Uterus (tissue), 4 donors: ENCODE data around the gene RFX6. TPM values are rescaled to one million over a fixed set of nuclear protein-coding genes. Genes with fewer than 3 reads are reported as not detected.

Experiments used
- DNase-seq, 2 donors: peaks; one replicate each; pipeline ENCODE4 v3.0.0-alpha.2; 2019 to 2020
- H3K27ac ChIP-seq, 2 donors: fragments of 200-600 bp; sonication (generic); 1 replicate in 1 of 2; 2 replicates in 1 of 2; pipeline ENCODE4 v1.5.1; 2016 to 2018
- H3K27me3 ChIP-seq, 2 donors: fragments of 200-600 bp; sonication (generic); one replicate each; pipeline ENCODE4 v1.5.1; 2018 to 2019; ENCODE audit warnings: control low read depth in 1 of 2
- H3K36me3 ChIP-seq, 2 donors: fragments of 200-600 bp; sonication (generic); one replicate each; pipeline ENCODE4 v1.5.1; 2019; ENCODE audit warnings: control low read depth in 1 of 2
- H3K4me1 ChIP-seq, 2 donors: fragments of 200-600 bp; sonication (generic); one replicate each; pipeline ENCODE4 v1.5.1; 2018 to 2019; ENCODE audit warnings: control low read depth in 1 of 2
- H3K4me3 ChIP-seq, 2 donors: fragments of 200-600 bp; sonication (generic); 1 replicate in 1 of 2; 2 replicates in 1 of 2; pipeline ENCODE4 v1.5.1; 2018 to 2019; ENCODE audit warnings: mild to moderate bottlenecking in 1 of 2
- H3K9me3 ChIP-seq, 2 donors: fragments of 200-600 bp; sonication (generic); one replicate each; pipeline ENCODE4 v1.5.1; 2019; ENCODE audit warnings: control low read depth in 1 of 2
- POLR2A ChIP-seq, 2 donors: fragments of 450-650 bp; IDR thresholded peaks; one replicate each; pipeline ENCODE4 v1.6.1; 2016; ENCODE audit warnings: antibody characterized with exemption in 2 of 2, mild to moderate bottlenecking in 1 of 2, moderate library complexity in 1 of 2
- intact Hi-C: fragments of 100-400 bp; cut with DNase I; formaldehyde crosslinking; loops from one replicate; pipeline ENCODE4 v1.15.1; 2023; ENCODE audit warnings: low total_unique reads
- total RNA-seq, 4 donors: library from RNA; depleted of rRNA in 3 of 4; stranded (reverse); fragments of >200 nt in 3 of 4; gene quantifications; one replicate each; pipeline versions ENCODE4 v1.1.0 to v1.2.4, GENCODE V29; 2014 to 2023
- TF ChIP-seq, protein P1 (sequence below), 4 experiments: fragments of 200-600 bp in 2 of 4; fragments of 450-650 bp in 2 of 4; sonication (generic) in 2 of 4; IDR thresholded peaks; one replicate each; pipeline ENCODE4 v1.5.1; 2016 to 2019; ENCODE audit warnings: antibody characterized with exemption in 4 of 4, mild to moderate bottlenecking in 2 of 4, moderate library complexity in 1 of 4
- donor health status: DM: yes; HTN: yes; CAD: no.

RFX6 gene
- total RNA-seq, 4 donors from 2014 or later: not detected

DNA sequence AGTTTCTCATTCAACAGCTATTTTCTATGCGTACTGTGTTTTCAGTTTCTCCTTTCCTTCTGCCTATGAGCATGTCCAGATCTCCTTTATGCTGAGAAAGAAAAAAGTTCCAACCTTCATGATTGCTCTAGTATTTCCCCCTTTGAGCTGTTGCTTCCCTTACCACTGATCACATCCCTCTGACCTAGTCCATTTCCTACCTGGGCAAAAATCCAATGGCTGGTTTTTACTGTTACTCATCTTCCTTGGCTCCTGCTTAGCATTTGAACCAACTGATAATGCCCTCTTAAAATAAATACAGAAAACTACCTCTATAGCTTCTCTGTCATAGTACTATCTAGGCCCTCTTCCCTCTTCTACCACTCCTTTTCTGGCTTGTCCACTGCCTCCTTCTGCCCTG is 6.0 kb downstream of the RFX6 start:
- no peak overlapping the region for H3K27ac ChIP-seq
- intact Hi-C loops: no loop called here
- H3K4me3 ChIP-seq: no peak overlapping the region
- no peaks in the 10 kb centered on the region for H3K36me3 ChIP-seq
- DNase-seq: no peak
- TF ChIP-seq, protein P1, sequence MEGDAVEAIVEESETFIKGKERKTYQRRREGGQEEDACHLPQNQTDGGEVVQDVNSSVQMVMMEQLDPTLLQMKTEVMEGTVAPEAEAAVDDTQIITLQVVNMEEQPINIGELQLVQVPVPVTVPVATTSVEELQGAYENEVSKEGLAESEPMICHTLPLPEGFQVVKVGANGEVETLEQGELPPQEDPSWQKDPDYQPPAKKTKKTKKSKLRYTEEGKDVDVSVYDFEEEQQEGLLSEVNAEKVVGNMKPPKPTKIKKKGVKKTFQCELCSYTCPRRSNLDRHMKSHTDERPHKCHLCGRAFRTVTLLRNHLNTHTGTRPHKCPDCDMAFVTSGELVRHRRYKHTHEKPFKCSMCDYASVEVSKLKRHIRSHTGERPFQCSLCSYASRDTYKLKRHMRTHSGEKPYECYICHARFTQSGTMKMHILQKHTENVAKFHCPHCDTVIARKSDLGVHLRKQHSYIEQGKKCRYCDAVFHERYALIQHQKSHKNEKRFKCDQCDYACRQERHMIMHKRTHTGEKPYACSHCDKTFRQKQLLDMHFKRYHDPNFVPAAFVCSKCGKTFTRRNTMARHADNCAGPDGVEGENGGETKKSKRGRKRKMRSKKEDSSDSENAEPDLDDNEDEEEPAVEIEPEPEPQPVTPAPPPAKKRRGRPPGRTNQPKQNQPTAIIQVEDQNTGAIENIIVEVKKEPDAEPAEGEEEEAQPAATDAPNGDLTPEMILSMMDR (IDR thresholded peaks at IDR 0.05): no peak
- no peak for TF ChIP-seq POLR2A (IDR thresholded peaks at IDR 0.05)
- no peaks in the 10 kb centered on the region for H3K9me3 ChIP-seq
- peaks cover 0 to 10% of the 10 kb centered on the region in 2 donors for H3K27me3 ChIP-seq
- H3K4me1 ChIP-seq: no peaks in the 10 kb centered on the region

DNA sequence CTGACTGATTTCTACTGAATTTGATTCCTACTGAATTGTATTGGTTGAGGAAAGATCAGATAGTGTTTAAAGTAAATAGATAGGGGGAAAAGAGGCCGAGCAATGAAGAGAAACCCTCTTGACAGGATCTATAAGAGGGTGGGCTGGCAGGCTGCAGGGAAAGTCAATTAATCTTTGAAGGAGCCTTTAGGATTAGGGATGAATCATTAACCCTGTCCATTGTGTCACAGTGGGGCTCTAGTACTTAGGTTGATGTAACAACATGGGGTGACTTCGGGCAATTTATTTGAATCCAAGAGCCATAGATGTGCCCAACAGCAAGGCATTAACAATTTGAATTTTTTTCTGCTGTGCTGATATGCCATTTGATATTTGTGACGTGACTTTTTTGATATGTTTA is 7.5 kb downstream of the RFX6 start:
- Histone ChIP-seq H3K9me3 (no peaks in the 10 kb centered on the region), H3K4me3 (no peak overlapping the region), H3K36me3 (no peaks in the 10 kb centered on the region), H3K4me1 (no peaks in the 10 kb centered on the region), H3K27ac (no peak overlapping the region), H3K27me3 (no peaks in the 10 kb centered on the region)
- intact Hi-C loops: no loop called here
- TF ChIP-seq, protein P1 (IDR thresholded peaks at IDR 0.05): no peak
- TF ChIP-seq POLR2A (IDR thresholded peaks at IDR 0.05): no peak
- no peak for DNase-seq

DNA sequence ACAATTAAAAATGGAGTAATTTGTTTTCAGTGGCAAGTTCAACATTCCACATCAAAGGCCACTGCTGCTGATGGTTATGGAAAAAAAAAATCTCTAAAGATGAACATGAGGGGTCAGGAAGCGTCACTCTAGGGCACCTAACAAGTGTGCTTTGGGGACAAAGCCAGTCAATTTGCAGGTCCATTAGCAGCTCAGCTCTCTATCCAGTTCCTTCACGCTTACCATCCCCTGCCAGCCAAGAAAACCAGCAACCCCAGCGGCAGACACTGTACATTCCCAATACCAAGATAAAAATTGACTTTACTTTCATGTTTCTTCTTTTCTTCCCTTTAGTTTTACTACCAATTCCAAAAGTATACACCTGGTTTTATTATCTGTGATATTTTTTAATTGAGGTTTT is 10.1 kb downstream of the RFX6 start:
- DNase-seq: no peak
- H3K27me3 ChIP-seq: no peaks in the 10 kb centered on the region

DNA sequence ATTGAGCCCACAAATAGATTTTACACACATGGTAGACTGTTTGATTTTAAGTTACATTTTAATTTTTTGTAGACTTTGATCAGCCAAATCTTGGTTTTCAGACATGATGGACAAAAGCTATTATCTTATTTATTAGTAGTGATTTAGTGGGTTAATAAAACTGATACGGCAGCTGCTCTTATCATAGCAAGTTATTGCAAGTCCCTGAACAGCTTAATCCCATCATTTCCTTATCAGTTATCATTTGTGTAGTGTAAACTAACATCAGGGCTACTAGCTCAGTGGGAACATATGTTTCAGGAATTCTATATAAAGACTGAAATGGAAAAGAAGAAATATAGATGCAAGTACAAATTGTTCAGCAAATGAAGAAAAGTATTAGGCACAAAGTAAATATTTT is 10.9 kb downstream of the RFX6 start:
- no peak for TF ChIP-seq POLR2A (IDR thresholded peaks at IDR 0.05)
- TF ChIP-seq, protein P1 (IDR thresholded peaks at IDR 0.05): no peak
- Histone ChIP-seq H3K27ac (no peak overlapping the region), H3K4me1 (no peaks in the 10 kb centered on the region), H3K27me3 (no peaks in the 10 kb centered on the region), H3K36me3 (no peaks in the 10 kb centered on the region), H3K9me3 (no peaks in the 10 kb centered on the region), H3K4me3 (no peak overlapping the region)
- no peak for DNase-seq
- intact Hi-C loops: no loop called here

More for the DNA sequence above, 10.1 kb downstream of the RFX6 start:
- intact Hi-C loops: no loop called here
- no peak overlapping the region for H3K4me3 ChIP-seq
- H3K4me1 ChIP-seq: no peaks in the 10 kb centered on the region
- no peak overlapping the region for H3K27ac ChIP-seq
- no peaks in the 10 kb centered on the region for H3K9me3 ChIP-seq
- no peaks in the 10 kb centered on the region for H3K36me3 ChIP-seq
- no peak for TF ChIP-seq POLR2A (IDR thresholded peaks at IDR 0.05)
- TF ChIP-seq, protein P1 (IDR thresholded peaks at IDR 0.05): no peak

DNA sequence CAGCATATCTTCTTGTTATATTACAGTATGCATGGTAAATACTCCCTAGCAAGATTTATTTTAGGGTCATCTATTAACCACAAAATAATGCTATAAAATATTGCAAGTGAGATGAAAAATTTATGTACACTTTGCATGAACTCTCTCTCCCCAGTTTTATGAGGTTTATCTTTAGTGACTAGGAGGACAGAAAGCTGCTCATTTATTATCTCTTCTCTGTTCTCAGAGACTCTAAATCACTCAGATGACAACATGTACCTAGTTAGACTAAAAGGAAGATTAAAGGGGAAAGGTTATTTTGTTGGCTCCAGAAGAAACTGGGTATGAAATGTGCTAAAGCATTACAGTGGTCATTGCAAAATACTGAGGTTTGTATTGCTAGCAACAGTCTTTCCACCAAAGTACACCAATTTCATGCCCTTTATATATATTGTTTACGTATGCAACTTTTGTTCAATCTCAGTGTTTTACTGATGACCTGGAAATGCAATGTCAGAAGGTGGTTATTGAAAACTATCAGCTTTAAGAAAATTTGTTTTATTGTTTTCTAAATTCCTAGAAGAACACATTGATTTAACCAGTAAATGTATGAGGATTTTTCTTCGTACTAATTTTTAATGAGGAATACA is 11.8 kb downstream of the RFX6 start:
- intact Hi-C loops: no loop called here

More for the DNA sequence above, 11.8 kb downstream of the RFX6 start:
- TF ChIP-seq, protein P1 (IDR thresholded peaks at IDR 0.05): no peak
- TF ChIP-seq POLR2A (IDR thresholded peaks at IDR 0.05): no peak
- Histone ChIP-seq H3K27ac (no peak overlapping the region), H3K4me1 (no peaks in the 10 kb centered on the region), H3K36me3 (no peaks in the 10 kb centered on the region), H3K27me3 (no peaks in the 10 kb centered on the region), H3K4me3 (no peak overlapping the region), H3K9me3 (no peaks in the 10 kb centered on the region)
- no peak for DNase-seq
